OCI-LY3 (cell line): ENCODE measurements around the gene RANBP10.

ENCODE experiments used
- H2AFZ ChIP-seq: fragments of 200-600, 300-600 bp; shearing (Covaris generic); 2 replicates; pipeline ENCODE4 v1.6.0; 2014; ENCODE audit warnings: antibody characterized with exemption, low read depth, low read length
- H3K27ac ChIP-seq: fragments of 200-600, 300-600 bp; sonication (generic); 2 replicates; pipeline ENCODE4 v1.5.1; 2014; ENCODE audit warnings: mild to moderate bottlenecking, low read length, moderate library complexity, mixed read lengths
- H3K27me3 ChIP-seq: fragments of 200-600, 300-600 bp; sonication (generic); 2 replicates; pipeline ENCODE4 v1.6.1; 2014; ENCODE audit warnings: low read depth, low read length, mixed read lengths
- H3K36me3 ChIP-seq: fragments of 200-600, 300-600 bp; sonication (generic); replicated peaks from 2 replicates; pipeline ENCODE3; 2014; ENCODE audit warnings: low read depth, low read length, mixed read lengths
- H3K4me1 ChIP-seq: fragments of 300-600, 200-600 bp; sonication (generic); 2 replicates; pipeline ENCODE4 v1.6.1; 2014; ENCODE audit warnings: low read length, mixed read lengths
- H3K4me2 ChIP-seq: fragments of 200-600, 300-600 bp; sonication (generic); 2 replicates; pipeline ENCODE4 v1.6.1; 2014; ENCODE audit warnings: low read length, mixed read lengths
- H3K4me3 ChIP-seq: fragments of 300-600, 200-600 bp; sonication (generic); 2 replicates; pipeline ENCODE4 v1.5.1; 2014; ENCODE audit warnings: antibody characterized with exemption, mild to moderate bottlenecking, low read length, moderate library complexity
- H3K79me2 ChIP-seq: fragments of 300-600, 200-600 bp; shearing (Covaris generic); 2 replicates; pipeline ENCODE4 v1.6.1; 2014; ENCODE audit warnings: mild to moderate bottlenecking, low read length, mixed read lengths
- H3K9ac ChIP-seq: fragments of 300-600, 200-600 bp; shearing (Covaris generic); 2 replicates; pipeline ENCODE4 v1.6.0; 2014; ENCODE audit warnings: mild to moderate bottlenecking, low read length, moderate library complexity
- H3K9me3 ChIP-seq: fragments of 200-600, 300-600 bp; shearing (Covaris generic); 2 replicates; pipeline ENCODE4 v1.6.1; 2014; ENCODE audit warnings: low read length, mixed read lengths; ENCODE audit not compliant: insufficient read depth
- H4K20me1 ChIP-seq: fragments of 200-600, 300-600 bp; sonication (generic); 2 replicates; pipeline ENCODE4 v1.6.1; 2016; ENCODE audit warnings: low read length, mixed read lengths; ENCODE audit not compliant: insufficient read depth
- CTCF ChIP-seq: fragments of 200-600, 300-600 bp; sonication (generic); IDR thresholded peaks from 2 replicates; pipeline ENCODE4 v1.5.1; 2014; ENCODE audit warnings: antibody characterized with exemption, low read length, low read depth
- EZH2phosphoT487 ChIP-seq: fragments of 200-600 bp; shearing (Covaris generic); IDR thresholded peaks from 2 replicates; pipeline ENCODE4 v1.6.1; 2018; ENCODE audit warnings: antibody characterized with exemption, mixed run types, low read depth

RANBP10 gene

DNA sequence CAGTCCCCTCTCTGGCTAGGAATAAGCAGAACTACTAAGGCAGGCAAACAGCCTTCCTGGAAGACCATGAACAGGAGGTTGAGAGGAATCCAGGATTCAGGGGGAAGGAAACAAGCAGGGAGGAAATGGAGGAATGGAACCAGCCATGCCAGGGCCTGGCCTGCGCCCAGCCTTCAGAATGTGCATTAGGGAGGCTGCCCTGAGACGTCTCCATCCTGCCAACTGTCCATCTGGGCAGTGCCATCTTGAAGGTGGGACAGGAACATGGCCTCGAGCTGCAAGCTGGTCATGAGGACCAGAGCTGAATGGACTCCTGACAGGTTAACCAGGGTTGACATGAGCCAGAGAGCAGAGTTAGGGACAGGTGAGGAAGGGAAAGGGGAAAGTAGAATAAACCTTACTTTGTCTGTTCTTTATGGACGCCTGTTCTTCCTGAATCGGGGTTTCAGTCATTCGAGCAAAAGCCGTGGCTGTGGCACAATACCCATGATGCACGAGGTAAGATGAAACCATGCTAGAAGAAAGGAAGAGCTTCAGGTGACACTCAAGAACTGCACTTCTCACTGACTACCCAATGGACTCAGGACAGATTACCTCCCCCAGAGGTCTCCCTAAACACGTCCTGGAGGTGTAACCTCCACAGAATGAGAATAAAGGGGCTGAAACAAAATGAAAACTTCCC lies 75.1 kb downstream of the RANBP10 start:
- Histone ChIP-seq H3K27me3 (no peaks in the 10 kb centered on the region), H4K20me1 (no peaks in the 10 kb centered on the region), H3K4me3 (no peak overlapping the region), H3K4me1 (no peaks in the 10 kb centered on the region), H3K79me2 (no peaks in the 10 kb centered on the region), H3K9me3 (no peaks in the 10 kb centered on the region), H3K36me3 (peaks cover 23% of the 10 kb centered on the region), H3K9ac (no peak overlapping the region), H3K4me2 (no peak overlapping the region), H3K27ac (no peak overlapping the region), H2AFZ (no peak overlapping the region)
- no peak for TF ChIP-seq CTCF
- no peak for TF ChIP-seq EZH2phosphoT487

DNA sequence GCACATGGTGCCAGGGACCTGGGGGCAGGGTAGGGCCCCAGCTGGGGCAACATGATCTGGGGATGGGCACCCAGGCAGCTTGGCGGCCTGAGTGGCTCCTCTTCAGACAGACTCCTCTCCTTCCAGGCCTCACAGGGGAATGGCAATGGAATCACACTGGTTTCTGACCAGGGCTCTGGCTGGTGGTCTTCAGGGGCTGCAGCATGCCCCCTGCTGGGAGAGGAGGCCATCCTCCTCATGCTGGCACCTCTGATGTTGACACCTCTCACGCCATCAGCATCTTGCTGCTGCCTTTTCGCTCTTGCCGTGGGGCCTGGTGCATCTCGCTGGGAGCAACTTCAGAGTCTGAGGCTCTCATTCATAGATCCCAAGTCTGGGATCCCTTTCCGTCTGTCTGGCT lies 76.0 kb downstream of the RANBP10 start:
- H3K27ac ChIP-seq: no peak overlapping the region
- no peaks in the 10 kb centered on the region for H3K9me3 ChIP-seq
- H3K79me2 ChIP-seq: no peaks in the 10 kb centered on the region
- no peak overlapping the region for H3K4me3 ChIP-seq
- no peaks in the 10 kb centered on the region for H3K27me3 ChIP-seq
- no peaks in the 10 kb centered on the region for H4K20me1 ChIP-seq
- H3K36me3 ChIP-seq: peaks cover 23% of the 10 kb centered on the region
- H3K9ac ChIP-seq: no peak overlapping the region
- TF ChIP-seq EZH2phosphoT487 (no peak), CTCF (no peak)
- H3K4me2 ChIP-seq: no peak overlapping the region
- H2AFZ ChIP-seq: no peak overlapping the region
- no peaks in the 10 kb centered on the region for H3K4me1 ChIP-seq

- no peak overlapping the region for H3K27ac ChIP-seq
- H3K9me3 ChIP-seq: no peaks in the 10 kb centered on the region
- no peaks in the 10 kb centered on the region for H3K27me3 ChIP-seq
- no peak overlapping the region for H3K9ac ChIP-seq
- no peaks in the 10 kb centered on the region for H4K20me1 ChIP-seq
- H2AFZ ChIP-seq: no peak overlapping the region
- no peak overlapping the region for H3K4me3 ChIP-seq
- no peaks in the 10 kb centered on the region for H3K79me2 ChIP-seq
- no peak overlapping the region for H3K4me2 ChIP-seq
- TF ChIP-seq EZH2phosphoT487: no peak
- TF ChIP-seq CTCF: no peak
- H3K36me3 ChIP-seq: peaks cover 23% of the 10 kb centered on the region
- no peaks in the 10 kb centered on the region for H3K4me1 ChIP-seq
These were observed 76.6 kb downstream of the RANBP10 start for GRCh38 chr16:67729636-67730248.

GRCh38 chr16:67727521-67728485 lies 78.6 kb downstream of the RANBP10 start:
- no peak overlapping the region for H3K27ac ChIP-seq
- H3K4me2 ChIP-seq: no peak overlapping the region
- H3K36me3 ChIP-seq: peaks cover 19% of the 10 kb centered on the region
- no peak overlapping the region for H3K9ac ChIP-seq
- H3K4me3 ChIP-seq: no peak overlapping the region
- no peaks in the 10 kb centered on the region for H3K27me3 ChIP-seq
- no peaks in the 10 kb centered on the region for H3K4me1 ChIP-seq
- TF ChIP-seq EZH2phosphoT487: no peak
- no peak for TF ChIP-seq CTCF
- H4K20me1 ChIP-seq: no peaks in the 10 kb centered on the region
- H3K9me3 ChIP-seq: no peaks in the 10 kb centered on the region
- no peak overlapping the region for H2AFZ ChIP-seq
- no peaks in the 10 kb centered on the region for H3K79me2 ChIP-seq
